GM21360 (cell line): ENCODE measurements around the gene DOK7.

Experiments used
- ATAC-seq: cut with Tn5 transposase; IDR thresholded peaks from one replicate; pipeline ENCODE4 v1.9.1; 2021; ENCODE audit warnings: mild to moderate bottlenecking, moderate library complexity; ENCODE audit not compliant: unreplicated experiment

DOK7 gene

DNA sequence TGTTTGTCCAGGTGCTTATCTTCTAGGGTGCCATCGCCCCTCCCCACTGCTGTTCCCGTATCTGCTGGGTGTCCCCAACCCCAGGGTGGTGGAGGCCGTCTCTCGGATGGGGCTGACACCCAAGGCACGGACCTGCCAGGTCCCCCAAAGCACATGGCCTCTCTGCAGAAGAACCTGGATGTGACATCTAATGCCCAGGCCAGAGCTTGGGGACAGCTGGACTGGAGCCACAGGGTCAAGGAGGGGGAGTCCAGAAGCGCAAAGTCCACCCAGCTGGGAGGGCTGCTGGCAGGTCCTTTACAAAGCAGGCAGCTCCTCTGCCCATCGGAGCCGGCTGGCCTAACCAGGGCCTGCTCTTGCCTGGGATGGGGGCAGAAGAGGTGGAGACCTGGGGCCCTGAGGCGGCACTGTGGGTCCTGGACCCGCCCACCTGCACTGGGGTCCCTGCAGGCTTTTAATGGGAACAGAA lies 751 bp upstream of the DOK7 start:
- no peak for ATAC-seq

GRCh38 chr4:3463556-3464348 lies 646 bp downstream of the DOK7 start:
- ATAC-seq, result no peak

DNA sequence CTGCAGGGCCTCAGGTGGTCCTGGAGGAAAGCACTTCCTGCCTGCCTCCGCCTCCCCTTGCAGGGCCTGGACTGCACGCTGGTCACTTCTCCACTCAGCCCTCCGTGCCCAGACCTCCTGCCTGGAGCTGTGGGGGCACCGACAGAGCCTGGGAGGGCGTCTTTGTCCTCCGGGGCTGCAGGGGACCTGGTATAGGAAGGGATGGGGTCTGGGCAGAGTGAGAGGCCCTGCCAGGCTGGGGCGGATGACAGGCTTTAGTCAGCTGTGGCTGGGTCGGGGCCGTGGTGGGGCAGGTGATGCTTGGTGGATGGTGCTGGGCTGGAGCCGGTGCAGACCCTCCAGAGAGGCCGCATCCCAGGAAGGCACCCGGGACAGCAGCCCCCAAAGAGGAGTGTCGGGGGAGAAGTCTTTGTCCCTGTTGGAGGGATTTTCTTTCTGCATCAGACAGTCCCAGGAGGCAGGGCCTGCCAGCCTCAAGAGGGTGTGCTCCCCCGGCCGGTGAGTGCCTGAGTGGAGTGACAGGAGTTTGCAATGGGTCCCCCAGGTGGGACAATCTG lies 1.3 kb downstream of the DOK7 start:
- ATAC-seq, result no peak

- ATAC-seq, result no peak
Measured at GRCh38 chr4:3464911-3465697, 2.0 kb downstream of the DOK7 start.

DNA sequence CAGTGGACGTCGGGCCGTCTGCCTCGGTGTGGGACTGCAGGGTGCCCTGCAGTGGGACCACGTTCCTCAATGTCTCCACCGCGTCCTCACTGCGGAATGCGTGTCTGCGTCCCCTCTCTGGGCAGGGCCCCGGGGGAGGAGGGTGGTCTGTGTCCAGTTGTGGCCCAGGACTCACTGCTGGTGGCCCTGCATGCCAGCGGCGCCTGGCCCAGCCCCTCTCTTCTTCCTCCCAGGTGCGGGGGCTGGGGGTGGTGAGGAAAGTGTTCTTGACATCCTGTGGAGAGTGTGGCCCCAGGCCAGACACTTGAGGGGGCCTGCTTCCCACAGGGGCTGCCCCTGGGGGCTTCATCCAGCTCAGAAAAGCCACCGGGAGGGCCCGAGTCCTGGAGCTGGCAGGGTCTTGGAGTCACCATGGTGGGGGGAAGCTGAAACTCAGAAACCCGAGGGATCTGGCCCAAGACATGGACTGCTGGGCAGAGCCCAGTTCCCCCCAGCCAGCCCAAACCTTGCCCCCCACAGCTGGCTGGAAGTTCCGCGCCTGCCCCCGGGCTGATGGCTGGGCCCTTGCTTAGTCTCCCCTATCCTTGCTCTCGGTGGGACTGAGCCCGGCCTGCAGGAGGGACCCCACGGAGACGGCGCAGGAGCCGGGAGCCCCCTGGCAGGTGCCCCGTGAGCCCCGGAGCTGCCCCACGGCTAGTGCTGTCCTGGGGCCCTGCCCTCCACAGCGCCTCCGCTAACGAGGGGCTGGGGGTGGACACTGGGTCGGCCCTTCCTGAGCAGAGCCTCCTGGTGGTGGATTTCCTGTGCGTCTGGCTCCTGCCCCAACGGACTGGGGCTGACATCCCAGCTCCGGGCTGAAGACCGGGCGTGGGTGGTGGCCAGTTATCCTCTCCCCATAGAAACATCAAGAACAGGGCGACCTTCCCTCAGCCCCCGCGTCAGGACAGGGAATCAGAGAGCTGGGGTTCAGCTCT lies 2.9 kb downstream of the DOK7 start:
- ATAC-seq, result no peak

DNA sequence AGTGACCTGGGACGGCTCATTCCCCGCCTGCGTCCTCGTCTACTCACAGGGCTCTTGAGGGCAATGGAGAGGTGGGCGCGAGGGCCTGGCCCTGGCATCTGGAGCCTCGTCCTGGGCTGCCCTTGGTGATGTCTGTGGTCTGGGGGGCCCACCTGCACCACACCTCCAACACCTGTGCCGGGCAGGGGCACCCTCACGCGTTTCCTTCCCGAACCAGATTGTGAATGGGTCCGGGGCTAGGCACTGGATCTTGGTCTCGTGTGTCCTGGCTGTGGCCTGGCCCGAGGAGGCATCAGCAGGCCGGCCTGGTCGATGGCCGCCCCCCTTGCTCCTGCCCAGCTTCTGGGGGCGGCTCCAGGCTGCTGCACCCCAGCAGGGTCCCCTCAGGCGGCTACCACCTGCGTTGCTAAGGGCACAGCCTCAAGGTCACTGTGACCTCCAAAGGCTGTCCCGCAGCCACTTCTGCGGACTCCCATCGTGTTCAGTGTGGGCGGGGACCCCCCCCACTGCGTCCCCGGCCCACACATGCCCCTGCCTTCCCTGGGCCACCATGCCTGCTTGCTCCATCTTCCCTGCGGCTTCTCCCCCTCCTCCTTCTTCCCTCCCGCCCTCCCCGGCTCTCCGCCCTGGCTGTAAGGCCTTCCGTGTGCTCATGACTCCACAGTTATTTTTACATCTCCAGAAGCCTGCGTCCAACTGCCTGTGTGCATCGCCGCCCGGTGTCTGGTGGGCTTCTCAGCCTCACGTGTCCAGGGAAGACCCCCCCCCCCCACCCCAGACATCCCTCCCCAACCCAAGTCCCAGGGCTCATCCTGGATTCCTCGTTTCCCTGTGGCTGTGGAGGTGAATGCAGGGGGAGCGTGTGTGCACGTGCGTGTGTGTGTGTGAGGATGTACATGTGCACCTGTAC lies 3.8 kb downstream of the DOK7 start:
- ATAC-seq, result no peak

DNA sequence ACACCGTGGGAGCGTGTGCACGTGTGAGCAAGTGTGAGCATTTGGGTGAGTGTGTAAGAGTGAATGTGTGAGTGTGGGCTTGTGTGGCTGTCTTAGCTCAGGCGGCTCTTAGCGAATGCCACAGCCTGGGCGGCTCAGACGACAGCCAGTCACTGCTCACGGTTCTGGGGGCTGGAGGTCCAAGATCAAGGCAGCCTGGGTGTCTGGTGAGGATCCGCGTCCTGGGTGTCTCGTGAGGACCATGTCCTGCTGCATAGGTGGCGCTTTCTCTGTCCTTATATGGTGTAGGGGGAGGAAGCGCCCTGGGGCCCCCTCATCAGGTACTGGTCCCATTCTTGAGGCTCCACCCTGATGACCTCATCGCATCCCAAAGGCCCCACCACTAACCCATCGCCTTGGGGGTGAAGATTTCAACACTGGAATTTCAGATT lies 4.5 kb downstream of the DOK7 start:
- ATAC-seq, result no peak

- ATAC-seq, result no peak
Measured at GRCh38 chr4:3468154-3468553, 5.0 kb downstream of the DOK7 start.

DNA sequence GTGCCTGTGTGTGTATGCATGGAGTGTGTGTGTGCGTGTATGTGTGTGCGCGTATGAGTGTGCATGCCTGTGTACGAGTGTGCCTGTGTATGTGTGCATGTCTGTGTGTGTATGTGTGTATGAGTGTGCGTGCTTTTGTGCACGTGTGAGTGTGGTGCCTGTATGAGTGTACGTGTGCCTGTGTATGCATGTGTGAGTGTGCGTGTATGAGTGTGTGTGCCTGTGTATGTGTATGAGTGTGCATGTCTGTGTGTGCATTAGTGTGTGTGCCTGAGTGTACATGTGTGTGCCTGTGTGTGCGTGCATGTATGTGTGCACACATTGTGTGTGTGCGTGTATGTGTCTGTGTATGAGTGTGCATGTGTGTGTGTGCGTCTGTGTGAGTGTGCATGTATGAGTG lies 5.7 kb downstream of the DOK7 start:
- no peak for ATAC-seq

- ATAC-seq, result no peak
Measured at GRCh38 chr4:3469386-3470243, 6.5 kb downstream of the DOK7 start.

DNA sequence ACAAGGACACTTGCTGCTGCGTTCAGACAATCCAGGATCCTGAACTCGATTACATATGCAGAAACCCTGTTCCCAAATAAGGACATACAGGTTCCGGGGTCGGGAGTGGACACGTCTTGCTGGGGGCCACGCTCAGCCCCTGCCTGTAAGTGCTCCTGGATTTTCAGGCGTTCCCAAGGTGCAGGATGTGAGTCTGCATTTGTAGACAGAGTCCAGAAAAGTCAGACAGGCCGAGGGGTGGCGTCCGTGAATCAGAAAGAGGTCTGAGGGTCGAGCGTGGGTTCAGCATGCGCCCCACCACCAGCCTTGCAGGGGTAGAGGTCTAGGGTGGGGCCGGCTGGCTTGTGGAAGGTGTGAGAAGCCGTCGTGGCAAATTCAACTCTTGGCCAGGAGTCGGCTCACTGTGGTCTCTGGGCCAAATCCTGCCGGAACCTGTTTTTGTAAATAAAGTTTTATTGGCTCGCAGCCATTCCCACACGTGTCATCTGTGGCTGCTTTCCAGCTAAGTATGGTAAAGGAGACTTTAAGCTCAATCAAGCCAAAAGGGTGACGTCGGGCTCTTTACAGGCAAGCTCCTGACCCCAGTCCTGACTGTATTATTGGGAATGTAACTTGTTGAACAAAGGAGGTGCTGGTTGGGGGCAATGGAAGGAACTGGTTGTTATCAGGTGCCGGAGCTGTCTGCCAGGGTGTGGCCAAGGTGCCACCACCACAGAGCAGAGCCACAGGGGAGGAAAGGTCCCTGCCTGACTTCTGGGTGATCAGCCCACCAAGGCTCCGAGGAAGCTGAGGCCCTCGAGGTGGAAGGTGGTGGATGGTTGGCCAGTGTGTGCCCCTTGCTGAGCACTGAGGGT lies 7.4 kb downstream of the DOK7 start:
- no peak for ATAC-seq

- ATAC-seq, result no peak
Measured at GRCh38 chr4:3471098-3471760, 8.1 kb downstream of the DOK7 start.

DNA sequence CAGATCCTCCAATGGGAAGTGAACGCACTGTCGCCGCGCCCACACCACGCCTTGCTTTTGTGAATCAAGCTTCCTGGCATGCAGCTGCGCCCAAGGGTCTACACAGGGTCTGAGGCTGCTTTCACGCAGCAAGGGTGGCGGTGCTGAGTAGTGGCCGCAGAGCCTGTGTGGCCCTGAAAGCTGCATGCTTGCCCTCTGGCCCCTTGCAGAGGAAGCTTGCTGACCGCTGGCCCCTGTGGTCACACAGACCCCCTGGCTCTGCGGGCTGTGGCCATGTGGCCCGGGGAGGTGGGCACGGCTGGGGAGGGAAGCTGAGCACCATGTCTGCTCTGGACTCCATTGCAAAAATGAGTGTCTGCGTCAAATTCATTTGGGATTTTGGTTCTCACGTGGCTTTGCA lies 8.8 kb downstream of the DOK7 start:
- no peak for ATAC-seq

DNA sequence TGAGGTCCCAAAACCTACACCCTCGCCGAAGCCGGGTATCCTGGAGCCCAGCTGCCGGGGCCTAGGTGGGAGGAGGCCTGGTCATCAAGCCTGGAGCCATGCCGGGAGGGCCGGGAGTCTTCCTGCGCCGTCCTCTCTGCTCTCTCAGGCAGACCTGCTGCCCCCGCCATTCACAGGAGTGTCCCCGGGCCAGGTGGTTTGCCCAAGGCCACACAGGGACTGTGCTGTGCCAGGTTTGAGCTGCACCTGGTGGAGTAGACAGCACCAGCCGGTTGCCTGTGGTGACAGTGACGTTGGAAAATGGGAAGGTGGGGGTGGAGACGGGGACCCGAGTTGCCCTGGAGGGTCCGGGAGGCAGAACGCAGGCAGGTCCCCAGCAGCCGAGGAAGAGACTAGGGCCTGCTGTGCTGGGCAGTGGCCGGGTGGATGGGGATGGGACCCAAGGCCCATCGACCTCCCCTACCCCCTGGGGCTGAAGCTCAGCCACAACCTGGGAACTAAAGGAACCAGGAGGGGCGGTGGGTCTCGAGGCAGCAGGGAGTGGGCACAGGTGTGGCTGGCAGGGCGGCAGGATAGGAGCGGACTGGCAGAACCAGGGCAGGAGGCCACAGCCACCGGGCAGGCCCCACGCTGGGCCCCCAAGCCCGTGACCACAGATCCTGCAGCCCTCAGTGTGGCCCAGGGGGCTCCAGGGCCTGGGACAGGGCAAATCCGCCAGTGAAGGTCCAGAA lies 9.5 kb downstream of the DOK7 start:
- ATAC-seq, result no peak

GRCh38 chr4:3473181-3473950 lies 10.3 kb downstream of the DOK7 start:
- no peak for ATAC-seq
